Hepatocyte (in vitro differentiated cells): Measurements from ENCODE around the gene UBXN4. TPM values are rescaled to one million over a fixed set of nuclear protein-coding genes. Genes with fewer than 3 reads are reported as not detected.
"Not testable (repeated sequence)": the region's sequence is repeated elsewhere in the genome, so short reads cannot be mapped to it uniquely, and the experiment has no call there.

Source experiments
- DNase-seq: peaks from one replicate; pipeline ENCODE4 v3.0.0-alpha.2; 2016; ENCODE audit warnings: low spot score
- H2AFZ ChIP-seq: fragments of 200-600 bp; sonication (generic); 2 replicates; pipeline ENCODE4 v1.6.0; 2016; ENCODE audit warnings: antibody characterized with exemption, mild to moderate bottlenecking
- H3K27ac ChIP-seq: fragments of 200-600 bp; sonication (generic); 2 replicates; pipeline ENCODE4 v1.5.1; 2016; ENCODE audit warnings: mild to moderate bottlenecking
- H3K27me3 ChIP-seq: fragments of 200-600 bp; sonication (generic); 2 replicates; pipeline ENCODE4 v1.6.1; 2016
- H3K36me3 ChIP-seq: fragments of 200-600 bp; sonication (generic); replicated peaks from 2 replicates; pipeline ENCODE4 v1.5.1; 2016; ENCODE audit warnings: low read depth; ENCODE audit not compliant: insufficient read depth
- H3K4me1 ChIP-seq: fragments of 200-600 bp; sonication (generic); 2 replicates; pipeline ENCODE4 v1.5.1; 2016; ENCODE audit warnings: mild to moderate bottlenecking, moderate library complexity; ENCODE audit not compliant: insufficient read depth
- H3K4me2 ChIP-seq: fragments of 200-600 bp; sonication (generic); 2 replicates; pipeline ENCODE4 v1.6.0; 2016
- H3K4me3 ChIP-seq: fragments of 200-600 bp; sonication (generic); 2 replicates; pipeline ENCODE4 v1.5.1; 2016; ENCODE audit warnings: mild to moderate bottlenecking
- H3K79me2 ChIP-seq: fragments of 200-600 bp; sonication (generic); 2 replicates; pipeline ENCODE4 v1.6.0; 2017; ENCODE audit warnings: mild to moderate bottlenecking
- H3K9me2 ChIP-seq: fragments of 200-600 bp; sonication (generic); replicated peaks from 2 replicates; pipeline ENCODE4 v1.6.0; 2017; ENCODE audit warnings: mild to moderate bottlenecking; ENCODE audit not compliant: insufficient read depth
- H3K9me3 ChIP-seq: fragments of 200-600 bp; sonication (generic); 2 replicates; pipeline ENCODE4 v1.5.1; 2016; ENCODE audit warnings: low read depth, mild to moderate bottlenecking
- H4K20me1 ChIP-seq: fragments of 200-600 bp; sonication (generic); 2 replicates; pipeline ENCODE4 v1.6.0; 2016; ENCODE audit warnings: mild to moderate bottlenecking; ENCODE audit not compliant: insufficient read depth, poor library complexity, severe bottlenecking
- CTCF ChIP-seq: fragments of 200-600 bp; sonication (generic); IDR thresholded peaks from 2 replicates; pipeline ENCODE4 v1.5.1; 2016; ENCODE audit warnings: antibody characterized with exemption, mild to moderate bottlenecking; ENCODE audit not compliant: poor library complexity
- EZH2 ChIP-seq: fragments of 200-600 bp; sonication (generic); IDR thresholded peaks from 2 replicates; pipeline ENCODE4 v1.6.1; 2016; ENCODE audit warnings: antibody characterized with exemption, mild to moderate bottlenecking, borderline replicate concordance
- EZH2phosphoT487 ChIP-seq: fragments of 200-600 bp; sonication (generic); IDR thresholded peaks from one replicate; pipeline ENCODE4 v1.6.1; 2018; ENCODE audit warnings: antibody characterized with exemption, mild to moderate bottlenecking, low read depth, moderate library complexity; ENCODE audit not compliant: unreplicated experiment, severe bottlenecking
- WGBS: methylation state at CpG from one replicate; pipeline ENCODE4 v1.1.6; 2016; ENCODE audit warnings: low lambda C conversion rate; ENCODE audit errors: missing lambda C conversion rate; 5-methylcytosine and 5-hydroxymethylcytosine counted together
- polyA plus RNA-seq: library from polyadenylated mRNA; unstranded; fragments of >200 nt; fragmentation: Nextera tagmentation; extraction: Ambion mirVana; gene quantifications from 2 replicates; pipeline ENCODE4 v1.2.1, GENCODE V29; 2016
- total RNA-seq: library from RNA; depleted of rRNA; stranded (reverse); fragments of >200 nt; gene quantifications from 2 replicates; pipeline ENCODE4 v1.2.3, GENCODE V29; 2014

The UBXN4 gene
- total and polyA plus RNA-seq, 2 experiments from 2014 or later = 111 to 244 TPM

- Histone ChIP-seq H3K4me1 (peaks cover 6% of the 10 kb centered on the region), H3K4me3 (no peak overlapping the region), H3K4me2 (no peak overlapping the region), H2AFZ (no peak overlapping the region), H3K36me3 (no peaks in the 10 kb centered on the region), H3K79me2 (no peaks in the 10 kb centered on the region), H3K9me3 (no peaks in the 10 kb centered on the region), H3K9me2 (no peaks in the 10 kb centered on the region), H3K27me3 (no peaks in the 10 kb centered on the region), H3K27ac (no peak overlapping the region), H4K20me1 (no peaks in the 10 kb centered on the region)
- no peak for TF ChIP-seq EZH2phosphoT487
- TF ChIP-seq EZH2 = no peak
- TF ChIP-seq CTCF = no peak
- DNase-seq = peak; percentile 43
- WGBS = 40% methylated on average over 2 of the region's 2 CpGs
Observed at GRCh38 chr2:135803278-135803677, 61.6 kb downstream of the UBXN4 start.

GRCh38 chr2:135807874-135808273 is 66.2 kb downstream of the UBXN4 start:
- H4K20me1 ChIP-seq, H3K9me2 ChIP-seq, H3K79me2 ChIP-seq, DNase-seq, H3K4me1 ChIP-seq, H2AFZ ChIP-seq, H3K9me3 ChIP-seq, H3K36me3 ChIP-seq, H3K27me3 ChIP-seq, H3K4me3 ChIP-seq, H3K4me2 ChIP-seq, H3K27ac ChIP-seq: not testable (repeated sequence)
- 96% methylated on average over 3 of the region's 3 CpGs for WGBS

- H3K9me3 ChIP-seq = no peaks in the 10 kb centered on the region
- no peak overlapping the region for H3K4me2 ChIP-seq
- no peak overlapping the region for H3K4me3 ChIP-seq
- no peaks in the 10 kb centered on the region for H3K27me3 ChIP-seq
- DNase-seq = no peak
- H3K4me1 ChIP-seq = no peaks in the 10 kb centered on the region
- no peaks in the 10 kb centered on the region for H3K79me2 ChIP-seq
- no peaks in the 10 kb centered on the region for H3K36me3 ChIP-seq
- H2AFZ ChIP-seq = no peak overlapping the region
- H3K27ac ChIP-seq = no peak overlapping the region
- WGBS = 70% methylated on average over 2 of the region's 2 CpGs
- no peak for TF ChIP-seq EZH2
- TF ChIP-seq CTCF = no peak
- no peaks in the 10 kb centered on the region for H3K9me2 ChIP-seq
- H4K20me1 ChIP-seq = no peaks in the 10 kb centered on the region
Observed at GRCh38 chr2:135812907-135813511, 71.4 kb downstream of the UBXN4 start.

- Histone ChIP-seq H4K20me1 (no peaks in the 10 kb centered on the region), H3K27ac (no peak overlapping the region), H3K4me2 (no peak overlapping the region), H3K9me3 (no peaks in the 10 kb centered on the region), H2AFZ (no peak overlapping the region), H3K27me3 (no peaks in the 10 kb centered on the region), H3K4me1 (no peaks in the 10 kb centered on the region), H3K4me3 (no peak overlapping the region), H3K36me3 (no peaks in the 10 kb centered on the region), H3K79me2 (no peaks in the 10 kb centered on the region), H3K9me2 (no peaks in the 10 kb centered on the region)
- no peak for TF ChIP-seq EZH2phosphoT487
- no peak for TF ChIP-seq EZH2
- no peak for TF ChIP-seq CTCF
- 95% methylated on average over 3 of the region's 3 CpGs for WGBS
- no peak for DNase-seq
Observed at GRCh38 chr2:135815269-135815668, 73.6 kb downstream of the UBXN4 start.
